Fibroblast of skin of right biceps (primary cell): ENCODE measurements around the gene KRTAP1-1.
A peak's percentile ranks its signal among the peaks of the same experiment; 100 is the strongest.
"Not testable (repeated sequence)": the region's sequence is repeated elsewhere in the genome, so short reads cannot be mapped to it uniquely, and the experiment has no call there.

Experiments used
- DNase-seq: peaks from one replicate; pipeline ENCODE4 v3.0.0-alpha.2; 2013

KRTAP1-1 gene

DNA sequence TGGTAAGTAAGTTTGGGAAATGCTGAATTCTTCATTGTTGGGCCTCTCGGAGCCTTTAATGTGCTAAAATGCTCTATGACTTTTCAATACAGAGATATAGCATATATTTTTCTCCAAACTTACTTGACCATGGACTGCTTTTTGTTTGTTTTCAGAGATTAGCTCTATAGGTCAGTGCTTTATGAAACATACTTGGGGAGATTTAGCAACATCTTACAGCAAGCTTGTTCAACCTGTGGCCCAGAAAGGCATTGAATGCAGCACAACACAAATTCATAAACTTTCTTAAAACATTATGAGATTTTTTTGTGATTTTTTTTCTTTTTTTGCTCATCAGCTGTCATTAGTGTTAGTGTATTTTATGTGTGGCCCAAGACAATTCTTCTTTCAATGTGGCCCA is 31.3 kb downstream of the KRTAP1-1 start:
- DNase-seq: no peak

DNA sequence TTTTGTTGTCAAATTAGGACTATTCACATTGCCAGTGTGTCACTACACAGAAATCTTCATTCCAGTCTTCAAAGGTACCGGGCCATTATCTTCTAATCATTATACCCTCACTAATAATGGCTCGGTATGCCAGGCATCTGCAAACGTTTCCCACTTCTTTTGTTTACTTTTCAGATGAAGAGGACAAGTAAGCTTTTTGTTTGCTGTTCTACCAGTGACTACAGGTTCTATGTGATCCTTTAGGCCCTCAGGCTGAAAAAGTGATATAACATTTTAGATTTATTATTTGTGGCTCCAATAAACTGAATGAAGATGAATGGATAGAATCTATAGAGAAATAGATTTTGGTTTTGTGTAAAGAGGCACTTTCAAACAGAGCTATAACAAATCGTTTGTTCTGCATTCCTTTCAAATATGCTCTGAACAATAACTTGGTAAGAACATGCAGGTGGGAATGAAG is 31.9 kb downstream of the KRTAP1-1 start:
- no peak for DNase-seq

DNA sequence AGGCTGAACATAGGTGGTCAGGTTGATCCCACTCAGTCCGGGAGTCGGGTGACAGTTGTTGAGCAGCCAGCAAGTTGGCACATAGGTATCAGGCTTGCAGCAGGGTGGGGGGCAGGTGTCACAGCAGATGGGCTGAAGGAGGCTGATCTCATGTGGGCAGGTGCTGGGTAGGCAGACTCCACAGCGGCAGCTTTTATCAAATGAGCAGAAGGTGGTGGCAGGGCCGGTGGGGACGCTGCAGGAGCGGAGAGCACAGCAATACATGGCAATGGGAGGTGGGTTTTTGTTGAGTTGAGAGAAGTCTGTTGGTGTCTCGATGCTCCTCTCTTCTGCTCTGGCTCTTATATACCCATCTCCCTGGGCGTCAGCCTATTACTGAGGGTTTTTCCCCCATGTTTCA is 32.4 kb downstream of the KRTAP1-1 start, which contains the start of gene KRTAP3-1:
Gene KRTAP3-1, minus strand, starts transcription at position 318 of the 400 bp plus-strand sequence. Its CDS starts 54 bp downstream, at position 264.
- no peak for DNase-seq

DNA sequence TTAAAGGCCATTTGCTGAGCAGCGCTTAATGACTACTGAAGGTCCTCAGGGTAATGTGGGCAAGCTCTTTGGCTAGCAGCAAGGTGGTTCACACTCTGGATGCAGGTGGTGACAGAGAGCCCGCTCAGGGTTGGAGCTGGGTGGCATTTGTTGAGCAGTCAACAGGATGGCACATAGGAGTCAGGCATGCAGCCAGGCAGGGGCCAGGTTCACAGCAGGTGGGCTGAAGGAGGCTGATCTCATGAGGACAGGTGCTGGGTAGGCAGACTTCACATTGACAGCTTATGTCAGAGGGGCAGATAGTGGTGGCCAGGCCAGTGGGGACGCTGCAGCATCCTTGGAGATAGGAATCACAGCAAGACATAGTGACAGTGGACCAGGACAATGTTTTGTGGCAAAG is 36.9 kb downstream of the KRTAP1-1 start:
- DNase-seq: no peak

DNA sequence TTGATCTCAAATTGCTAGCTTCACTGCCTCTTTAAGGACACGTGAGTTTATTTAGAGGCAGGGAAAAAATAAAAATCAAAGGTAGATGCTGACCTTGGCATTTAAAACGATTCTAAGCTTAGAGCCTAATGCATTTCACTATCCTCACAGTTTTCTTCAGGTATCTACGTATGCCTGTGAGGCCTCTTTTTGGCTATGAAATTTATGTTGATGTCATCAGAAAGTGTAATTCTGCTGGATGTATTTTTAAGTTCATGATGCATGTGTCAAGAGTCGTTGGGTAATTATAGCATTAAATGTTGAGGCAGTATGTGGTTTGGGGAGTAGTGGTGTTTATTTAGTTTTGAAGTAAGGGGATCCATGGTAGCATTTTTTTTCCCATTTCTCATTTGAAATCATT is 37.3 kb downstream of the KRTAP1-1 start:
- no peak for DNase-seq

DNA sequence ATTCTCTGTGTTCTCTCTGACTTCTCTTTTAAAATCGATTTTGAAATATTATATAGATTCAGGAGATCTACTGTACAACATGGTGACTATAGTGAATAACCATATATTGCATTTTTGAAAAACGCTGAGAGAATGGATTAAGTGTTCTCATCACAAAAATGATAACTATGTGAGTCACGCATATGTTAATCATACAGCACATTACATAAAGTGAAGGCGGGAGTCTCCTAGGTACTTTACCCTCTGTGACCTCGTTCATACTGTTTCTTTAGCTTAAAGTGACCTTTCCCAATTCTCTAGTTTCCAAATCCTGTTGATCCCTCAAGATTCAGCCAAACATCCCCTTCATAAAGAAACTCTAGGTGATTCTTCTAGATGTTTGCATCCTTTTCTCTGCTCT is 38.4 kb downstream of the KRTAP1-1 start:
- DNase-seq: peak; percentile 49

DNA sequence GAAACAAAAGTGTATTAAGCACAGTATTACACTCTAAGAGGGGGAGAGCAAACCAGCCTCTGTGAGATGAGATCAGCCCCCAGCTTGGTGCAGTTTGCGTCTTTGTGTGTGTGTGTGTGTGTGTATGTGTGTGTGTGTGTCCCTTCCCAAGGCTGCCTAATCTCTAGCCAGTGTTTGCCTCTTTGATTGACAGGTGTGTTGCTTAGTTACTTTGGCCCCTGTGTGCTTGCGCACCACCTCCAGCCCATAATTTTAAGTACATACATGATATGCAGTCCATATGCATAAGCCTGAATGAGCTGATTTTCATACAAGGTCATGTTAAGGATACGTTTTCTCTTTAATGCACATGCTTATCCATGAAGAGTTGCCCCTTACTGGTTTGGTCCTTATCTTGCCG is 39.5 kb downstream of the KRTAP1-1 start:
- no peak for DNase-seq

DNA sequence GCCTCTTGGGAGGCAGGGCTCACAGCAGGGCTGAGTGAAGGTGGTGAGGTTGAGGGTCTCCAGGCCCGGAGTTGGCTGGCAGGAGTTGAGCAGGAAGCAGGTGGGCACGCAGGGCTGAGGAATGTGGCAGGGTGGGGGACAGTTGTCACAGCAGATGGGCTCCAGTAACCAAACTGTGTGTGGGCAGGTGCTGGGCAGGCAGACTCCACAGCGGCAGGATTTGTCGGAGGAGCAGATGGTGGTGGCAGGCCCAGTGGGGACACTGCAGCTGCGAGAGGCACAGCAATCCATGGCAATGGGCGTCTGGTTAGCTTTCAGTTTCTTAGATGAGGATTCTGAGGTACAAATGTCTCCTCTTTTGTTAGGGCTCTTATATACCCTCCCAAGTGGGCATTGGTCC is 41.7 kb downstream of the KRTAP1-1 start, which contains the start of gene KRTAP3-2:
Gene KRTAP3-2, minus strand, starts transcription at position 344 of the 400 bp plus-strand sequence. Its CDS starts 53 bp downstream, at position 291.
- not testable (repeated sequence) for DNase-seq

DNA sequence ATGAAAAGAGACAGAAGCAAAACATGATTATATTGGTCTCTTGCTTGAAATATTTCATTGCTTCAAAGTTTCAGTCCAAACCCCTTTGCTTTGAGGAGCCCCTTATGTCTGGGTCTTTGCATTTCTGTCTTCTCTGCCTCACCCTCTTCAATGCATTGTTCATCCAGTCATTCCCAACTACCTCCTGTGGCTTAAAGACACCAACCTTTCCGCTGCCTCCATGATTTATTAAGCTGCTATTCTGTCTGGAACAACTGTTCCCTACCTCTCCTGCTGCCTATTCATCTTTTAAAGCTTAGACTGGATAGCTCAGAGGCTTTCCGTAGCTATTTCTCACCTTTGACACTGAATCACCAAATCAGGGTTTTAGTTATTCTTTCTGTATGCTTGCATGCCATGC is 43.9 kb downstream of the KRTAP1-1 start:
- DNase-seq: no peak

DNA sequence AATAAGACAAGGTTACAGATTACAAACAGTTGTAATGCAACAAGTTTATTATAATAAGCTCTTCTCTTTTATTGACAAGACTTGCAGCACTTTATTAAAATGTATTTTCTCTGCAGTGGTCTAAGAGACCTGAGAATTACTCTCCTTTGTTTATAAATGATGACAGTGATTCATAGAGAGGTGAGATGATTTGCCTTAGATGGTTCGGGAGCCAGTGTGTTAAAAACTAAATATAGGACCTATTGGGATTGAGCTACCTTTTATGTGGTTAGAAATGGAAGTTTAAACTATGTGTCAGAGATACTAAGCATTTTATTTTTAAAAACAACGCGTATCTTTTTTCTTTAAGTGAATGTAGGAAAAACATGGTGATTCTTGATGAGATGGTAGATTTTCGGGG is 44.4 kb downstream of the KRTAP1-1 start:
- no peak for DNase-seq

DNA sequence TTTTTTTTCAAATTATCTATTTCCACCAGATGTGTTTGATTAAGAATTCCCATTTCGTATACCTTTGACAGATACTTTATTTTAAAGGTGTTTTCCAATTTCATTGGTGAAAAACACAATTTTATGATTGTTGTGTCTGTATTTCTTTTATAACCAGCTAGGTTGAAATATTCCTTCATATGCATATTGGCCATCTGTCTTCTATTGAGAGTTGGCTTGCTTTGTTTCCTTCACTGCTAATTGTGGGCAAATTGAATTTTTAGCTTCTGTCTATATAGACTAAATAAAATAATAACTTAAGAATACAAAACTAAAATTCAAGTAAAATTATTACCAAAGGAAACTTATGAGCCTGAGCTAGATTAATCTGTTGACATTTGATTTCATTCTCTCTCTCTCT is 46.1 kb downstream of the KRTAP1-1 start:
- DNase-seq: no peak

DNA sequence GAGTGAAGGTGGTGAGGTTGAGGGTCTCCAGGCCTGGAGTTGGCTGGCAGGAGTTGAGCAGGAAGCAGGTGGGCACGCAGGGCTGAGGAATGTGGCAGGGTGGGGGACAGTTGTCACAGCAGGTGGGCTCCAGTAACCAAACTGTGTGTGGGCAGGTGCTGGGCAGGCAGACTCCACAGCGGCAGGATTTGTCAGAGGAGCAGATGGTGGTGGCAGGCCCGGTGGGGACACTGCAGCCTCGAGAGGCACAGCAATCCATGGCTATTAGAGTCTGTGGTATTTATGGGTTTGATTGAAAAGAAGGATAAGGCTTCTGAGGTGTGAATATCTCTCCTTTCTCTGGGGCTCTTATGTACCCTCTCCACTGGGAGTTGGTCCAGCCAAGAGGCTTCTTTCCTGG is 47.4 kb downstream of the KRTAP1-1 start, which contains the start of gene KRTAP3-3:
Gene KRTAP3-3, minus strand, starts transcription at position 326 of the 400 bp plus-strand sequence. Its CDS starts 67 bp downstream, at position 259.
- no peak for DNase-seq

DNA sequence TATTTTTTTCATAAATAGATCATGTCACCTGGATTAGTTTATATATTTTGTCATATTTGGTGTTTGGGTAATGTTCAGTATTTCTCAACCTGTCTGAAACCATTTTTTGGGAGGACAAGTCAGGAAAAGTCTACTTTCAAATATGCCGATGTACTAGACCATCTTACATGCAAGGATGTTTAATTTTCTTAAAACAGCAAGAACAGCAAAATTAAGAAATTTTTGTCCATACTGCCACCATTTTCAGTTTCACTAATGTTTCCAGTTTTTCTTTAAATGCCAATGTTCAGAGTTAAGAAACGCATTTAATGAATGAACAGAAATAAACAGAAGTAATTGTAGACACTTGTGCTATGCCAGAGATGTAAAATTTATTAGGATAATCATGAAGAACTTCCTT is 48.2 kb downstream of the KRTAP1-1 start:
- DNase-seq: no peak

DNA sequence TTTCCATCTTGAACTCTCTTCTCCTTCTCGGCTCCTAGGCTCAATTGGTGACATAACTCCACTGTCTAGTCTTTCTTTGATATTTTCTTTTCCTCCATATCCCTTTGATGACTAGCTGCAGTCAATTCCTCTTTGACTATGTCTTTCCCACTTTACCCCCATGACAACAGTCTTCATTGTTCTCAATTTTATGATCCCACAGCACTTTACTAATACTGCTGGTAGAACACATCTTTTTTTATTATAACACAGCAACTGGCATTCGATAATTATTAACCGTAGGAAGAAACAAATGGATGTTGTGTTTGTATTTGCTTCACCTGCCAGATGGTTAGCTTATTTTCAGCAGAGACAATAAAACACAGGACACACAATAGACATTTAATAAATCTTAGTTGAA is 48.6 kb downstream of the KRTAP1-1 start:
- DNase-seq: no peak
